ENCODE data around the gene MAGI2.
A peak's percentile ranks its signal among the peaks of the same experiment; 100 is the strongest.

Gene MAGI2

GRCh38 chr7:78770422-78771410 lies 682.8 kb downstream of the MAGI2 start:
- TF ChIP-seq CTCF (IDR thresholded peaks at IDR 0.05; ENCODE audit: insufficient read depth, missing control alignments): no peak
- FAIRE-seq: peak; percentile 21
- no peak for DNase-seq (ENCODE audit: insufficient read length, low spot score)

GRCh38 chr7:78769481-78770101 lies 683.9 kb downstream of the MAGI2 start:
- no peak for DNase-seq (ENCODE audit: insufficient read length, low spot score)
- TF ChIP-seq CTCF (IDR thresholded peaks at IDR 0.05; ENCODE audit: insufficient read depth, missing control alignments): no peak
- no peak for FAIRE-seq

- TF ChIP-seq CTCF (IDR thresholded peaks at IDR 0.05; ENCODE audit: insufficient read depth, missing control alignments): no peak
- FAIRE-seq (no peak), DNase-seq (ENCODE audit: insufficient read length, low spot score) (no peak)
Measured at GRCh38 chr7:78768859-78769258, 684.6 kb downstream of the MAGI2 start.

- no peak for DNase-seq (ENCODE audit: insufficient read length, low spot score)
- no peak for FAIRE-seq
- no peak for TF ChIP-seq CTCF (IDR thresholded peaks at IDR 0.05; ENCODE audit: insufficient read depth, missing control alignments)
Measured at GRCh38 chr7:78765943-78766729, 687.3 kb downstream of the MAGI2 start.

GRCh38 chr7:78764571-78764970 lies 688.9 kb downstream of the MAGI2 start:
- FAIRE-seq (no peak), DNase-seq (ENCODE audit: insufficient read length, low spot score) (no peak)
- TF ChIP-seq CTCF (IDR thresholded peaks at IDR 0.05; ENCODE audit: insufficient read depth, missing control alignments): no peak

- FAIRE-seq (no peak), DNase-seq (ENCODE audit: insufficient read length, low spot score) (no peak)
- no peak for TF ChIP-seq CTCF (IDR thresholded peaks at IDR 0.05; ENCODE audit: insufficient read depth, missing control alignments)
Measured at GRCh38 chr7:78762625-78763024, 690.8 kb downstream of the MAGI2 start.

Measured in D721Med (cell line).